ENCODE measurements around the gene PRR14.
"Not testable (repeated sequence)": the region's sequence is repeated elsewhere in the genome, so short reads cannot be mapped to it uniquely, and the experiment has no call there.

The PRR14 gene

DNA sequence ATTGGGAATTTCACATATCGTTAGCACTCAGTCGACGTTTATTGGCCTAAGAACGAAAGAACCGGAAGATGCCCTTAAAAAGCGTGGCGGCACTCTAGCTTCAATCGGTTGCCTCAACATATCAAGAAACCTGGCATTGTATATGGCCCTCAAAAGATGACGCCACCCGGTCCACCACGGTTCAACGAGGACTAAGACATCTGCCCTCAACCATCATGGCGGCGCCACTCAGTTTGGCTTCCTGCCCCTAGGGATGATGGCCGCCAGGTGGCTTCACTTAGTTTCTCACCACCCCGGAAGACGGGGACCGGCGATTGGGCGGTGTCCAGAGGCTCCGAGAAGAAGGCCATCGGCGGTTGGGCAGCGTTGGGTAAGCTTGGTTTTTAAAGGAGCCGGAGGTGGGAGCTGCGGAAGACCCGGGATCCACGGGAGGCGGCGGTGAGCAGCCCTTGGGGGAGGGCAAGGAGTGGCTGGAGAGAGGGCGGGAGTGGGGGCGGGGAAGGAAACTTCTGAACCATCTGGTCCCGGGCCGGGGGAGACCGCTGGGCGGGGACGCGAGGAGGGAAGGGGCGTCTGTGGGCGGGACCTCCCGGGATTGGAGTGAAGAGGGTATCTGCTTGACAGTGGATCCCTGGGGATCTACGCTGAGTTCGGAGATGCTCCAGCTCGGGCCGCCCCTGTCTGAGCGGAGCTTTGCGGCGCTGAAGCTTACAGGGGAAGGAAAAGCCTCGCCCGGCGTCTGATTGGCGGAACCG, at the start of gene PRR14:
Gene PRR14, plus strand, starts transcription at position 592 of the 755 bp plus-strand sequence. CDS start 686 bp downstream, outside the sequence.
- DNase-seq: peak; percentile 97

DNA sequence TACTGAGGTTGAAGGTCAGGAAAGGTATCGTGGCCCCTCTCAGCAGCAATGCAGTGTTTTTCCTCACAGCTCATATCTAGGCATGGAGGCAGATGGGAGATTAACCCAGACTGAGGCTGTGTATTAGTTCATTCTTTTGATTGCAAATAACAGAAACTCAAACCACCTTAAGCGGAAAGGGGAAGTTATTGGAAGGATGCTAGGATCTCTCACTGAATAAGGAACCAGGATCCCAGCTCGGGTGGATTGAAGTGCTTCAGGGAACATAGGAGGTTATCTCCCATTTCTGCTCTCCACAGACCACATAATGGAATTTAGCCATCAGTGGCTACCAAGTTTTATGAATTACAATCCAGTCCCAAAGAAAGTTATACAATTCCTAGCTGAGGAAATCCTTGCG, 48.8 kb upstream of the PRR14 start:
- no peak for DNase-seq

- no peak for DNase-seq
Observed at GRCh38 chr16:30602616-30603277, 48.0 kb upstream of the PRR14 start.

DNA sequence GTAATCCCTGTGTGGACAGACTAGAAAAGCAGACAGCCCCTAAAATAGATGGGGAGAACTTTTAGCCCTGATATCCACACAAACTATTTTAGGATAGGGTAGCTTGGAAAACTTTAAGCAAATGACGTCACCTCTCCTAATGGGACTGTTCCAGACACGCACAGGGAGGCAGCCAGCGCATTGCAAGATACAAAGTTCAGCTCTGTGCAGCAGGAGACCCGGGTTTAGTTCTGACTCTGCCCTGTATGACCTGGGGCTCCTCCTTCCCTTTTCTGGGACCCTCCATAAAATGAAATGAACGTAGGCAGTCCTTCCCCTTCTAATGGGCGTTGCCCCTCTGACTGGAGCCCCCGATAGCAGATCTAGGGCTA, 46.8 kb upstream of the PRR14 start:
- DNase-seq: no peak

- DNase-seq: no peak
Observed at GRCh38 chr16:30604316-30604947, 46.3 kb upstream of the PRR14 start.

DNA sequence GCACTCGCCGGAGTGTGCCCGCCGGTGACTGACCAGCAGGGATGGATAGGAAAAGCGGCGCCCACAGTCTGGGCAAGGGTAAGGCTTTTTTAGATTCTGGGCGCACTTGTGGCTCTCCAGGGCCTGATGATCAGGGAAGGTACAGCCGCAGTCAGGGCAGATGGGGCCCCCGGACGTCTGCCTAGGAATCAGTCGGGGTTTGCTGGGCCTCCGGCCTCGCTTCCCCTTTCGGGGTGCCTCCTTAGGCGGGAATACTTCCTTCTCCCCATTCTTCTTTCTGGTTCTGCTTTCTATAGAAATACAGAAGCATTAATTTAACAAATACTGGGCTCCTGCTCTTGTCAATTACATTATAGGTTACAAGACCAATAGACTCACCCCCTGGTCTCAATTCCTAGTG, 45.6 kb upstream of the PRR14 start:
- no peak for DNase-seq

DNA sequence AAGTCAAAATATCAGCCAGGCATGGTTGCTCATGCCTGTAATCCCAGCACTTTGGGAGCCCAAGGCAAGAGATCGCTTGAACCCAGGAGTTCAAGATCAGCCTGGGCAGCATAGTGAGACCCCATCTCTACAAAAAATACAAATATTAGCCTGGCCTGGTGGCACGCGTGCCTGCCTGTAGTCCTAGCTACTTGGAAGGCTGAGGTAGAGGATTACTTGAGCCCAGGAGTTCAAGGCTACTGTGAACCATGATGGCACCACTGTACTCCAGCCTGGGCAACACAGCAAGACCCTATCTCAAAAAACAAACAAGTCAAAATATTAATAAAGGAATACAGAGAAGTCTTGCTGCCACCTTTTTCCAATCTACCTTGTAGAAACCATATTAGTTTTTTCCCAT, 44.8 kb upstream of the PRR14 start:
- DNase-seq: no peak

- DNase-seq: no peak
Observed at GRCh38 chr16:30609002-30609925, 41.5 kb upstream of the PRR14 start.

DNA sequence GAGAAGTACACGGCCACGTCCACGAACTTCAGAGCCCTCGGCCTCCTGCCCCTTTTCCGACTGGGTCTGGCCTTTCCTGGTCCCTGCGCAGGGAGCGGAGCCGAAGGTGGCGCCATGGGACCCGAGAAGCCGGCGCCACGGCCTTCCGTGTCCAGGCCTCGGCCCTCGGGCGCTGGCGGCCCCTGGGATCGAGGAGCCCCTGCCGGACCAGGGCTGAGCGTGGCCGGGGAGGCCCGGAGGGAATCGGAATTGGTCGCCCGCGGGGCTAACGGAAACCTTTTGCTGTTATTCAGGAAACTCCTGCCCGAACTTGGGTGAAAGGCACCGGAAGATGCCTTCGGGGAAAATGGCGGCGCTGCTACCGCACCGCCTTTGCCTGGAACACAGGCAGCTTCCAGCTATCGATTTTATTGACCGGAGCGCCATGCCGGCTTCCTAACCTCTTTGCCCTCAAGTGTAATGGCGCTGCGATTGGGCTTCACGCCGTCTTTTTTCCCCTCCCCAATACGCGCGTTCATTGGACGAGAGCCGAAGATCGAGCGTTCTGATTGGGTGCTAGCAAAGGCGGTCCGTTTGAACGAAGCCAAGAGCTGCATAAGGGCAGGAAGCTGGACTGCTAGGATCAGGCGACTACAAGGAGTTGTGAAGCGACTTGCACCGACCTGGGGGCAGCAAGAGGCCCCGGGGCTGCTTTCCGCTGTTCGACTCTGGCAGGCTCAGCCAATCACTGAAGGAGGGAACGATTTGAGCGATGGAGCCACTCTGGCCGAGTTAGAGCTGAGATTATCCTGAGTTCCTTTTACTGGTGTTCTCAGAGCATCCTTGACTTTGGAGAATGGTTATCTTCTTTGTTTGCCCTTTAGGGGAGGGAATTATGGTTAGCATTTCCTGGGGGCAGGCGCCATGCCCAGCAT, 40.6 kb upstream of the PRR14 start, which contains the start of gene ZNF689:
Gene ZNF689, minus strand, starts transcription at position 464 of the 914 bp plus-strand sequence. Its CDS starts 348 bp downstream, at position 116.
- peak; percentile 93 for DNase-seq

- DNase-seq: peak; percentile 11
Observed at GRCh38 chr16:30615358-30616091, 35.2 kb upstream of the PRR14 start.

DNA sequence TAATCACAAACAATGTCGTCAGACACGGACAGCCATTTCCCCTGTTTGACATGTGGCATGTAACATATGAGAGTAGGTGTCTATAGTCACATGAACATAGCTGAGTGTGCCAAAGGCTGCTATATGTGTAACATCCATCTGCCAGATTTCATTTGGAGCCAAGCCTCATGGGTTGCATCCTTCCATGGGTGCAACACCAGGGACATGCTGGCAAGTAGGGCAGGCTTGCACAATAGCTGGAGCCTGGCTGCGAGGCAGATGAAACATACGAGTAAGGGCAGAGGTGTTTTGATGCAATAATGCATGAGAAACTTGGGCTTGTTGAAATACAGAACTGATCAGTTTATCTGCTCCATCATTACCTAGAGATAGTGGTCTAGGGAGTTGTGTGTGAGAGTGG, 31.6 kb upstream of the PRR14 start:
- DNase-seq: no peak

- no peak for DNase-seq
Observed at GRCh38 chr16:30619638-30620037, 31.1 kb upstream of the PRR14 start.

DNA sequence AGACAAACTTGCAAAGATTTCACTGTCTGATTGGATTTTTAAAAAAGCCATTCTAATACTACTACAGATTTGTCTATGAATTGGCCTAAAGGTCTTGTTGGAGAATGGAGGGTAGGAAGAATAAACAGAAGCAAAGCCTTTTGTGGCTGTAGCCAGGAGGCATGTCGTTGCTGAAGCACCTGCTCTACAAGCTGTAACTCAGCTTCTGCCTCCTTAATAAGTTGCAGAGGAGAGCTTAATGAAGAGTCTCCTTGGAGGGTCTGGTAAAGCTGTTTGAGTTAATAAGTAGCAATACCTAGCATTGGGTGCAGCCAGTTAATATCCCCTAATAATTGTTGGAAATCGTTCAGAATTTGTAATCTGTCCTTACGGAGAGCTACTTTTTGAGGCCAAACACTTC, 30.6 kb upstream of the PRR14 start:
- DNase-seq: no peak

DNA sequence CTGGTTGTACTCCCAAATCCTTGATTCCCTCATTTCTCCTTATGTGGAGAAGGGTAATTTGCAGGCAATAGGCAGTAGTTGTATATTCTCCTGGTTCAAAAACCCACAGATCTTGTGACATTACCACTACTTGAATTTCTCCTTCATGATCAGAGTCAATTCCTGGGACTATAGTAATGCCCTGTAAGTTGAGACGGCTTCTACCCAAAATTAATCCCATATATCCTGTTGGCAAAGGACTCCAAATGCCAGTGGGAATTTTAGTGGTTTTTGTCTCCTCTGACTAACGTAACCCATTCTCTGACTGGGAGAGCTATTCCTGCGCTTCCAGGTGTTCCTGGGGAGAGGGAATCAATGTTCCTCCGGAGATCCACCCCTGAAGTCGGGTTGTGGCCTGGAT, 29.0 kb upstream of the PRR14 start:
- DNase-seq: no peak

- no peak for DNase-seq
Observed at GRCh38 chr16:30622455-30623032, 28.2 kb upstream of the PRR14 start.

DNA sequence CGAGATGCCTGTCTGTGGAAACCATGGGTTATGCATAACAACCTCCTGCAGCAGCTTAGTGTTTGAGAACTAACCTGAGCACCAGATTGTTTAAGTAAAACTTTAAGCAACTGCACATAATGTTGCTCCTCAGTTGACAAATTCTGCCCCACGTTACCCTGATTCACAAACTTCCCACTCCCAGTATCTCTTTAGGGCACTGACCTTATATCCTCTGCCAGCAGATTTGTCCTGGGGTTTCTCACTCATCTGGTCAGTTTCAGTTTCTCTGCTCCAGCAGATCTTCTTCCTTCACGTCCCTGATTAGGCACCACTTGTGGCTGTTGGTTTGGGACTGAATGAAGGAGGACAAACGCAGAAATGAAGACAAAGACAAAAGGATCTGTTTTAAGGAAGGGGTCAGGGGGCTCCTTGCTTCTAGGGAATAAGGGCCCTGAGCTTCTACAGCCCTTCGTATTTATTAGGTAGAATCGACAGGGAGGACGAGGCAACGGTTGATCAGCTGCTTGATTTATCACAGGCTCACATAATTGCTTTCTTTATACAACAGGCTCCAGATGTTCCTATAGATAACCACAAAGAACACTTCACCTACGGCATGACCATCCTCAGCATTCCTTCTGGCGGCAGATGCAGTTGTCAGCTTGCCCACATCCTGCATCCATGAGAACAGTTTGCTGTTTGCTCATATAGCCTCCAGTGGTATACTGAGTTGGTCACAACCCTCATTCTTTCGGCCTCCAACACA, 27.1 kb upstream of the PRR14 start:
- no peak for DNase-seq

DNA sequence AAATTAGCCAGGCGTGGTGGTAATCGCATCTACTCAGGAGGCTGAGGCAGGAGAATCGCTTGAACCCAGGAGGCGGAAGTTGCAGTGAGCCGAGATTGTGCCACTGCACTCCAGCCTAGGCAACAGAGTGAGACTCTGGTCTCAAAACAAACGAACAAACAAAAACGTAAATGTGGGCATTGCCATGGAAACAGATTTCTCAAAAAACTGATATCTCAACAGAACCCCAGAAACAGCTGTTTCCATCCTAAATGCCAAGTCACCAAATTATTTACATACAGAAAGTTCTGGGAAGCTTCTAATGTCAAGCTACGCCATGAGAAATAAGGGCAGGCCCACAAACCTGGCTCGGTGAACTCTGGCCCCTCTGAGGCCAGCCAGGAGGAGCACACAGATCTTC, 24.5 kb upstream of the PRR14 start:
- DNase-seq: no peak

DNA sequence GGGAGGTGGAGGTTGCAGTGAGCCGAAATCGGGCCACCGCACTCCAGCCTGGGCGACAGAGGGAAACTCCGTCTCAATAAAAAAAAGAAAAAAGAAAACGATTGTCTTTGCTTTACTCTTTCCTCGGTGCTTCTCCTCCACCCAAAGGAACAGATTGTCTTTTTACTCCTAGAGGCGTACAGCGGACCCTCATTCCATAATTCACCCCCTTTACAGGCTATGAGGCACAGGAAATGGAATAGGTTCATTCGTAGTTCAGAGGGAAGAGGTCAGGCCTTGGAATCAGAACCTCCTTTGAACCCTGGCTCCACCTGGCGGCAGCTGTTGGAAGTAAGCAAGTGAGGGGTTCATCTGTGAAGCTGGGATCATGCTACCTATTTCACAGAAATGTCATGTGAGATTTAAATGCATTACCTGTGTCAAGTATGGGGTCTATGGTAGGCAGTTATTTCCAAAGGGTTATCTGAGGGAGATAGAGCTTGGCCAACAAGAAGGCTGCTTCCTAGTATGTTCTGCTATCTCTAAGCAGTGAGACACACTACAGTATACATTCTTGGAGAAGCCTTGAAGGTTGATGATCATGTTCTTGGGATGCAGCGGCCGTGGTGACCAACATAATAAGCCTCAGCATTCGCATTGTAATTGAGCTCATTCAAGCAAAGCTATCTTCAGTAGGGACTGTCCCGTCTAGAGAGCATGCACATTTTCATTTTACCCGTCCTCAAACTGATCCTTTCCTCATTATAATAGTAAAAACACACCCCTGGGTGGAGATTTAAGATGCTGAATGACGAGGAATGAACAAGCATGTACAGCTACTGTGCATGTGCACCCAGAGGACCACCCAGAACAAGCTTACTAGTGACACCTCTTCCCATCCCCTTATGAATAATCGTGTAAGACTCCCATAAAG, 21.9 kb upstream of the PRR14 start:
- DNase-seq: peak; percentile 34

DNA sequence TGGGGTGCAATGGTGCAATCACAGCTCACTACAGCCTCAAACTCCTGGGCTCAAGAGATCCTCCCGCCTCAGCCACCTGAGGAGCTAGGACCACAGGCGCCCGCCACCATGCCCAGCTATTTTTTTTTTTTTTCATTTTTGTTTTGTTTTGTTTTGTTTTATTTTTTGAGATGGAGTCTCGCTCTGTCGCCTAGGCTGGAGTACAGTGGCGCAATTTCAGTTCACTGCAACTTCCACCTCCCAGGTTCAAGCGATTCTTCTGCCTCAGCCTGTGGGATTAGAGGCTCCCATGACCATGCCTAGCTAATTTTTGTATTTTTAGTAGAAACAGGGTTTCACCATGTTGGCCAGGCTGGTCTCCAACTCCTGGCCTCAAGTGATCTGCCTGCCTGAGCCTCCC, 18.3 kb upstream of the PRR14 start:
- not testable (repeated sequence) for DNase-seq

Measured in NCI-H526 treated with DMSO at 0.1 percent for 48 hours (cell line).